IPS-NIHi11 (cell line): Measurements from ENCODE around the gene FBXL16.
"Not testable (repeated sequence)": the region's sequence is repeated elsewhere in the genome, so short reads cannot be mapped to it uniquely, and the experiment has no call there.

ENCODE experiments used
- DNase-seq: peaks from one replicate; pipeline ENCODE4 v3.0.0; 2012; ENCODE audit warnings: mixed read lengths, low spot score

The FBXL16 gene

DNA sequence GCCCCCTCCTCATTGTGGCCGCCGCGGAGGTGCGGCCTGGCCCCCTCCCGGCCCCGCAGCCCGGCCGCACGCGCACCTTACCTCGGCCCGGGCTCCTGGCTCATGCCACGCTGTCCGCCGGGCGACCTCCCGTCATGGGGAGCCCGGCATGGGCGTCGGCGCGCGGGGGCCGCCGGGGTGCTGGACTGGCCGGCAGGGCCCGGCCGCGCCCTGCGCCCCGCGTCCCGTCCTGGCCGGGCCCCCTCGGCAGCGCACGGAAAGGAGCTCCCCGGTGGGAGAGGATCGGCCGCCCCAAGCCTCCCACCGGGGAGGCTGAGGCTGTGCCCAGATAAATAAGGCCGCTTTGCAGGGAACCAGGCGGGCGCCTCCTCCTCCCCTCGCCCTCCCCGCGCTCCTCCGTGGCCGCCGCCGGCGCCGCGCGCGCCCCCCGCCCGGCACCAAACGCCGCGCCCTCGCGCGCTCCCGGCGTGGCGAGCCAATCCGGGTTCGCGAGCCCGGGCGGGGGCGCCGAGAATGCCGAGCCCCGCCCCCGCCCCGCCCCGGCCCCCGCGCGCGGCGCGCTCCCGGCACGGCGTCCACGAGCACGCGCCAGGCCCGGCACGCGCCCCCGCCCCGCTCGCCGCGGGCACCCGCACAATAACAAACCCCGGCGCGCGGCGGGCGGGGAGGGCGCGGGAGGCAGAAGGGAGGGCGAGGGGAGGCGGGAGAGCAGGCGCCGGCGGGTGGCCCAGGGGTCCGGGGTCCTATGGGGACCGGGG, at the start of gene FBXL16:
FBXL16 (minus strand) TSS at position 371 of the 758 bp plus-strand sequence. CDS start 8,396 bp downstream, outside the sequence.
- DNase-seq: peak; percentile 81

DNA sequence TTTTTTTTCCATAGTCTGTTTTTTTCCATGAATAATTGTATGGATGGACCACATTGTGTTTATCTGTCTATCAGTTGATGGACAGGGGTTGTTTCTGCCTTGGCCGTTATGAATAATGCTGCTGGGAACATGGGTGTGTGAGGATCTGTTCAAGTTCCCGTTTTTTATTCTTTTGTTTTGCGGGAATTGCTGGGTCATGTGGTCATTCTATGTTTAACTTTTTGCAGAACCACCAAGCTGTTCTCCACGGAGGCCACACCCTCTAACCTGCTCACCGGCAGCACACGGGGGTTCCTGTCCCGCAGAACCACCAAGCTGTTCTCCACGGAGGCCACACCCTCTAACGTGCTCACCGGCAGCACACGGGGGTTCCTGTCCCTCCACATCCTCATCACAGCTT, 49.1 kb upstream of the FBXL16 start:
- no peak for DNase-seq

GRCh38 chr16:754121-754607, 48.6 kb upstream of the FBXL16 start:
- not testable (repeated sequence) for DNase-seq

GRCh38 chr16:752007-752312, 46.4 kb upstream of the FBXL16 start:
- no peak for DNase-seq

- DNase-seq: no peak
Measured at GRCh38 chr16:751152-752006, 45.8 kb upstream of the FBXL16 start.

DNA sequence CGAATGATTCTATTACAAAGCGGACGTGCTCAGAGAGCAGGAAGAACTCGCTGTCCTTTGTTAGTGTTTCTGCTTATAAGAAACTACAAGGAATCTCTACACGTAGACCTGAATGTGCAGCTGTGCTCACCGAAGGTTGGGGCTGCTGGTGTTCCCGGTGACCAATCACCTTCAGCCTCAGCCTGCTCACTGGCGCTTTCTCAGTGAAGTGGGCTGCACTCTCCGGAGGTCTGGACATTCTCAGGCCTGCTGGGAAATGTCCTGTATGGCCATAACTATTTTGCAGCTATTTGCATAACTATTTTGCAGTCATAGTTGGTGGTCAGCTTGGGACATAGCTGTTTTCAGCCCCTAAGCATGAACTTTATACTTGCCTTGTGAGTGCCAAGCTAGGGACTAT, 44.9 kb upstream of the FBXL16 start:
- DNase-seq: no peak

- DNase-seq: no peak
Measured at GRCh38 chr16:749010-749409, 43.4 kb upstream of the FBXL16 start.

- no peak for DNase-seq
Measured at GRCh38 chr16:747978-748746, 42.6 kb upstream of the FBXL16 start.

GRCh38 chr16:746637-747036, 41.0 kb upstream of the FBXL16 start:
- no peak for DNase-seq

DNA sequence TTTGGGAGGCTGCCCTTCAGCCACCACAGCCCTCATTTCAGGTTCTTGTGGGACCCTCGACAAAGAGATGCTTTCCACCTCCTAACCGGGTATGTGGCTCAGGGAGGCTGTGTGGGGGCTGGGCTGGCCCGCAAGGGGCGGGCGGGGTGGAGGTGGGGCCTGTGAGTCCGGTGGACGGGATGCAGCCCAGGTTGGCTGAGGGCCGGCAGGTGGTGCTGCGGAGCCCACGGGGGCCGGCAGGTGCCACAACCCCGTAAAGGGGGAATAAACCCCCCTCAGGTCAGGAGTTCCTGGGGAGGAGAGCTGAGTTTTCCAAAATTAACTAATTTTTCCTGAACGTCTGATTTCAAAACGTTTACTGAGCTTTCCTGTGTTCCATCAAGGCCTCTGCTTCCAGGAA, 40.1 kb upstream of the FBXL16 start:
- peak; percentile 95 for DNase-seq

DNA sequence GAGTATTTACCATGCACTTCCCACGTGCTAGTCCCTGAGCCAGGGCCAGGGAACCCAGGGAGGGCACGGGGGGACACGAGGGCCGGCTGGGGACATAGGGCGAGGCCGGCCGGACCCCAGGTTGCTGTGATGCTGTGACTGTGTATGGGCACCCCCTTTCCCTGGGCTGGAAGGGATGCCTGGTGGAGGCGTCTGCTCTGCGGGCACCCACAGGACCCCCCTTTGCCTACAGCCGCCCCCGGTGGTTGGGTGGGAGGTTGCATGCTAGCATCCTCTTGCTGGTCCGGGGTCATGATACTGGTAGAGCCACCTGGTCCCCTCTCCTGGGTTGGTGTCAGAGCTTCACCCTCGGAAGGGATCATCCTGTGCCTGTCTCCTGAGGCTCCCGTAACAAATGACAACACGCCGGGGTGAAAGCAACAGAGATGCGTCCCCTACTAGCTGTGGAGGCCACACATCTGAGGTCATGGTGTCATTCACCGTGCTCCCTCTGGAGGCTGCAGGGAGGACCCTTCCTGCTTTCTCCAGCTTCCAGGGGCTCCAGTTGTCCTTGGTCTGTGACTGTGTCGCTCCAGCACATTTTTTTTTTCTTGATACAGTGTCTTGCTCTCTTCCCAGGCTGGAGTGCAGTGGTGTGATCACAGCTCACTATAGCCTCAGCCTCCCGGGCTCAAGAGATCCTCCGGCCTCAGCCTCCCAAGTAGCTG, 38.3 kb upstream of the FBXL16 start:
- DNase-seq: no peak

DNA sequence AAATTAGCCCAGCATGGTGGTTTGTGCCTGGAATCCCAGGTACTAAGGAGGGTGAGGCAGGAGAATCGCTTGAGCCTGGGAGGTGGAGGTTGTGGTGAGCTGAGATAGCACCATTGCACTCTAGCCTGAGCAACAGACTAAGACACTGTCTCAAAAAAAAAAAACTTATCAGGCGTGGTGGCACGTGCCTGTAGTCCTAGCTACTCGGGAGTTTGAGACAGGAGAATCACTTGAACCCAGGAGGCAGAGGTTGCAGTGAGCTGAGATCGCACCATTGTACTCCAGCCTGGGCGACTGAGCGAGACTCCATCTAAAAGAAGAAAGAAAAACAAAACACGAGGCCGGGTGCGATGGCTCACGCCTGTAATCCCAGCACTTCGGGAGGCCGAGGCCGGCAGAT, 37.3 kb upstream of the FBXL16 start:
- DNase-seq: not testable (repeated sequence)

- DNase-seq: no peak
Measured at GRCh38 chr16:741986-742629, 36.5 kb upstream of the FBXL16 start.

- peak; percentile 96 for DNase-seq
Measured at GRCh38 chr16:740764-741505, 35.3 kb upstream of the FBXL16 start, which contains the start of gene CIAO3. TSS of gene CIAO3 (minus strand) at chr16:740997. CDS start at chr16:740985, 12 bp downstream.

DNA sequence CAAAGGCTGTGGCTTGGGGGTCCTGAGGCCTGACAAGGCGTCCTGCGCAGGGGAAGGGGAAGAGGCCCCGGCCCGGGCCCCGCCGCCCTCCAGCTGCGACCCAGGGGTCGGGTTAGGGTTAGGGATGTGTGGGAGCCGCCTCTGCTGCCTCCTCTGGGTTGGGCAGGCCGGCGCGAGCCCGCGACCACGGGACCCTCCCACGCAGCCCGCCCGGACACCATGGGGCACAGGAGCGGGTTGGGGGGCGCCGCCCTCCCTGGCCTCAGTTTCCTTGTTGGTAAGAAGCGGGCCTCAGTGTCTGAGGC, 34.8 kb upstream of the FBXL16 start:
- DNase-seq: no peak

GRCh38 chr16:739560-740458, 34.2 kb upstream of the FBXL16 start:
- DNase-seq: no peak

DNA sequence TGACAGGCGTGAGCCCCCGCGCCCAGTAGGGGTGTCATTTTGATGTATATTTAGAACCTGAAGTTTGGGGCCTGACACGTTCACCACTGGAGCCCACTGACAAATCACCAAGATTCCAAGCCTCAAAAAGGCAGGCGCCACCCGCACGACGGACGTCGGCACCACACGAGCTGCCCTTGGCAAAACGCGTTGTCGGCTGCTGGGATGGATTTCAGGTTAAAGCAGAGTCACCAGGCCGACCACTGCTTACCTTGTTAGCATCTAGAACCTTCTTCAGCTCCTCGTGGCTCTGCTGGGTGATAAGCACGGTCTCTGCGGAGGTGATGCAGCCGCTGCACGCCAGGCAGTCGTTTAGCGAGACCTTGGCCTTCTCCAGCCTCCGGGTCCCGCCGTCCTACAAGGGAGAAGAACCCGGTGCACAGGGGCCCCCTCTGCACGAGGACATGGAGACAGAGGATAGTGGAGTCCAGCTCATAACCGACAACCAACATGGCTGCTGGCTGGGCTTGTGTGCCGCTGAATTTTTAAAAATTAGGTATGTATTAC, 31.4 kb upstream of the FBXL16 start:
- no peak for DNase-seq

GRCh38 chr16:735982-736453, 30.4 kb upstream of the FBXL16 start:
- DNase-seq: no peak
